ENCODE measurements around the gene MOB4. TPM values are rescaled to one million over a fixed set of nuclear protein-coding genes. Genes with fewer than 3 reads are reported as not detected.
A peak's percentile ranks its signal among the peaks of the same experiment; 100 is the strongest.
"Not testable (repeated sequence)": the region's sequence is repeated elsewhere in the genome, so short reads cannot be mapped to it uniquely, and the experiment has no call there.

The MOB4 gene
- total RNA-seq, 2 experiments from 2014 or later = 10.8 to 17.1 TPM

GRCh38 chr2:197587255-197587654 is 71.4 kb downstream of the MOB4 start:
- CTCF ChIA-PET; ATAC-seq; H3K4me3 Mint-ChIP-seq; H3K27me3 Mint-ChIP-seq; H3K9me3 Mint-ChIP-seq (ENCODE audit: low read depth); H3K27ac Mint-ChIP-seq; H3K36me3 Mint-ChIP-seq (ENCODE audit: low read depth); POLR2A ChIA-PET; intact Hi-C loops (cut with DNase I, micrococcal nuclease); H3K4me1 Mint-ChIP-seq; DNase-seq: not testable (repeated sequence)

- intact Hi-C loops (cut with DNase I, micrococcal nuclease) = no loop called here
- H3K27ac Mint-ChIP-seq = no peak overlapping the region
- POLR2A ChIA-PET = no interaction called here
Observed at GRCh38 chr2:197591339-197592072, 75.6 kb downstream of the MOB4 start.

DNA sequence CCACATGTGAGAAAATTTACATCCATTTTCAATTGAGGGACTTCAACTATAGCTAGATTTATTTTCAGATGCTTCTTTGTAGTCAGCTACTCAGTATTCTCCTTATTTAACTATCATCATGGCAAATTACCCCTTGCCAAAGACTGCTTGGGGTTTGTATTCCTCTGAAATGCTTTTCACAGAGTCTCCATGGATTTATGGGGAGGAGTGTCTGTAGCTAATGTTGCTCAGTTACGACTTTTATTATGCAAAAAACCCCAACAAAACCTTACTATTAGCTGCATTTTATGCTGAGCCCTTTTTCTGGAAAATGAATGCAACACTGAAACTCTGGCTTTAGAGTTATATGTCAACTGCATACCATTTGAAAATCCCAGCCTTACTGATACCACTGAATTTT is 80.9 kb downstream of the MOB4 start:
- Mint-ChIP-seq H3K36me3 (ENCODE audit: low read depth) (no peaks in the 10 kb centered on the region), H3K9me3 (ENCODE audit: low read depth) (no peaks in the 10 kb centered on the region), H3K27me3 (peaks cover 12% of the 10 kb centered on the region), H3K27ac (no peak overlapping the region), H3K4me1 (peaks cover 5% of the 10 kb centered on the region), H3K4me3 (no peak overlapping the region)
- POLR2A ChIA-PET = interaction anchor here (0.7 kb wide), 1 partner anchor 10 kb away, joined by 6 read pairs; no protein-coding TSS in a partner anchor
- CTCF ChIA-PET = interaction anchor here (0.9 to 1.2 kb wide), 2 partner anchors 9 to 45 kb away, joined by 3 to 4 read pairs; no protein-coding TSS in a partner anchor
- DNase-seq = no peak
- ATAC-seq = no peak
- intact Hi-C loops (cut with DNase I, micrococcal nuclease) = no loop called here

More at GRCh38 chr2:197591339-197592072, 75.6 kb downstream of the MOB4 start:
- DNase-seq (no peak), ATAC-seq (no peak)
- no peak overlapping the region for H3K4me3 Mint-ChIP-seq
- H3K4me1 Mint-ChIP-seq = no peaks in the 10 kb centered on the region
- H3K9me3 Mint-ChIP-seq (ENCODE audit: low read depth) = no peaks in the 10 kb centered on the region
- H3K36me3 Mint-ChIP-seq (ENCODE audit: low read depth) = no peaks in the 10 kb centered on the region
- peaks cover 4% of the 10 kb centered on the region for H3K27me3 Mint-ChIP-seq
- CTCF ChIA-PET = interaction anchor here (0.7 to 1.5 kb wide), 2 partner anchors 8 to 21 kb away, joined by 3 to 6 read pairs; no protein-coding TSS in a partner anchor

- no peak overlapping the region for H3K4me3 Mint-ChIP-seq
- no peak for DNase-seq
- peaks cover 5% of the 10 kb centered on the region for H3K4me1 Mint-ChIP-seq
- H3K36me3 Mint-ChIP-seq (ENCODE audit: low read depth) = no peaks in the 10 kb centered on the region
- ChIA-PET POLR2A (no interaction called here), CTCF (interaction anchor here (0.6 to 0.9 kb wide), 3 partner anchors 8 to 1741 kb away, joined by 3 to 4 read pairs (median 4); no protein-coding TSS in a partner anchor)
- no peaks in the 10 kb centered on the region for H3K9me3 Mint-ChIP-seq (ENCODE audit: low read depth)
- ATAC-seq = no peak
- intact Hi-C loops (cut with DNase I, micrococcal nuclease) = no loop called here
- peaks cover 12% of the 10 kb centered on the region for H3K27me3 Mint-ChIP-seq
- H3K27ac Mint-ChIP-seq = no peak overlapping the region
Observed at GRCh38 chr2:197597166-197597565, 81.3 kb downstream of the MOB4 start.

DNA sequence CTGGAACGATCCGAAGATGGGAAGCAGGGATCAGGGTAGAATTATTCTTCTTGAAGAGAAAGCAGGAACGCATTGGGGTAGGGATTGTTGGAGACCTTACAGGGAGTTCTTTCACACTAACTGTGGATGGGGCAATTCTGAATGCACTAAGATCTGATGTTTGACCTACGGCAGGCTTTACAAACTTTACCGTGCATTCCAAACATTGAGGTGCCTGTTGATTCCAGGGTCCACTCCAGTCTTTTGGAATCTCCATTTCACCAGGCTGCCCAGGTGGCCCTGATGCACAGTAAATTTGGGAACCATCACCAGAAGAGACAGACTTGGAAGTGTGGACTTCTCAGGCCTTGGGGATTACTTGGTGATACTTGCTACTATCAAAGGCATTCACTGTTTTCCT is 82.6 kb downstream of the MOB4 start:
- H3K9me3 Mint-ChIP-seq (ENCODE audit: low read depth) = no peaks in the 10 kb centered on the region
- ATAC-seq (no peak), DNase-seq (no peak)
- peaks cover 12% of the 10 kb centered on the region for H3K27me3 Mint-ChIP-seq
- ChIA-PET CTCF (no interaction called here), POLR2A (no interaction called here)
- intact Hi-C loops (cut with DNase I, micrococcal nuclease) = no loop called here
- no peaks in the 10 kb centered on the region for H3K36me3 Mint-ChIP-seq (ENCODE audit: low read depth)
- H3K27ac Mint-ChIP-seq = no peak overlapping the region
- peaks cover 5% of the 10 kb centered on the region for H3K4me1 Mint-ChIP-seq
- no peak overlapping the region for H3K4me3 Mint-ChIP-seq

DNA sequence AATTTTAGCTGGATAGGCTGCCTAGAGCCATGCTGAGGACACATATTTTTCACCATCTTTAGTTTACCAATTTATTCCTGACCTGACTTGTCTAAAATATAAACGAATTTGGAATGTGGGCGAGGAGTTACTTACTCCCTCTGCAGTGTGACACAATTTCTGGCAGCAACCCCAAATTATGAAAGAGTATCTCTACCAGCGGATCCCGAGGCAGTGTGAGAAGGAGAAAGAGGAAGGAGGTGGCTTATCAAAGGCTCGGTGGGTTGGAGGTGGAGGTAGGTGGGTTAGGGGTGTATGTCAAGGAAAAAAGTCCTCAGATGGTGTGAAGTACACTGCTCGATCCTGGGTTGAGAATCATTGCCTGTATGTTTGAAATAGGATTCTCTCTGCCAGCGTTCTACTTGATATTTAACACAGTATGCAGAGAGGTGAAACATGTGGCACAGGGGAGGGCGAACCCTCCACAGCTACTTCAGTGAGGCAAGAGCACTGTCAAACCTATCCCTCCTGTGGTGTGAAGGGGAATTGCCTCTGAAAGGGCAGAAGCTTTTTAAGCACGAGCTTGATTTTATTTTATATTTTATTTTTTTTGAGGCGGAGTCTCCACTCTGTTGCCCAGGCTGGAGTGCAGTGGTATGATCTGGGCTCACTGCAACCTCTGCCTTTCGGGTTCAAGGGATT is 83.6 kb downstream of the MOB4 start:
- H3K36me3 Mint-ChIP-seq (ENCODE audit: low read depth) = no peaks in the 10 kb centered on the region
- DNase-seq = peak; percentile 50
- H3K4me1 Mint-ChIP-seq = peaks cover 5% of the 10 kb centered on the region
- ATAC-seq = peak; percentile 89
- intact Hi-C loops (cut with DNase I, micrococcal nuclease) = no loop called here
- H3K27me3 Mint-ChIP-seq = peaks cover 12% of the 10 kb centered on the region
- no peak overlapping the region for H3K27ac Mint-ChIP-seq
- CTCF ChIA-PET = interaction anchor here (0.6 to 1.4 kb wide), 9 partner anchors 9 to 93 kb away, joined by 3 to 6 read pairs (median 3); no protein-coding TSS in a partner anchor
- no peak overlapping the region for H3K4me3 Mint-ChIP-seq
- POLR2A ChIA-PET = interaction anchor here (1.1 kb wide), 1 partner anchor 99 kb away, joined by 3 read pairs; the partner anchor contains the start of genes HSPD1 and HSPE1
- H3K9me3 Mint-ChIP-seq (ENCODE audit: low read depth) = no peaks in the 10 kb centered on the region

GRCh38 chr2:197600306-197600705 is 84.4 kb downstream of the MOB4 start:
- Mint-ChIP-seq H3K4me1 (peaks cover 5% of the 10 kb centered on the region), H3K4me3 (no peak overlapping the region), H3K36me3 (ENCODE audit: low read depth) (no peaks in the 10 kb centered on the region), H3K27ac (no peak overlapping the region), H3K9me3 (ENCODE audit: low read depth) (no peaks in the 10 kb centered on the region), H3K27me3 (peaks cover 10% of the 10 kb centered on the region)
- intact Hi-C loops (cut with DNase I, micrococcal nuclease) = loop anchor here in 1 of 2 experiments (5.0 kb wide), 1 partner anchor 102 kb away; no protein-coding TSS in a partner anchor
- DNase-seq (no peak), ATAC-seq (no peak)
- ChIA-PET POLR2A (interaction anchor here (1.1 kb wide), 1 partner anchor 100 kb away, joined by 3 read pairs; the partner anchor contains the start of genes HSPD1 and HSPE1), CTCF (interaction anchor here (0.6 to 1.4 kb wide), 7 partner anchors 10 to 178 kb away, joined by 3 to 6 read pairs (median 3); no protein-coding TSS in a partner anchor)

- H3K27ac Mint-ChIP-seq = no peak overlapping the region
- no peak overlapping the region for H3K4me3 Mint-ChIP-seq
- ChIA-PET CTCF (interaction anchor here (0.7 kb wide), 1 partner anchor 179 kb away, joined by 6 read pairs; no protein-coding TSS in a partner anchor), POLR2A (no interaction called here)
- peaks cover 13% of the 10 kb centered on the region for H3K4me1 Mint-ChIP-seq
- DNase-seq (no peak), ATAC-seq (no peak)
- intact Hi-C loops (cut with DNase I, micrococcal nuclease) = loop anchor here in 1 of 2 experiments (5.0 kb wide), 1 partner anchor 101 kb away; no protein-coding TSS in a partner anchor
- peaks cover 10% of the 10 kb centered on the region for H3K27me3 Mint-ChIP-seq
- H3K36me3 Mint-ChIP-seq (ENCODE audit: low read depth) = no peaks in the 10 kb centered on the region
- no peaks in the 10 kb centered on the region for H3K9me3 Mint-ChIP-seq (ENCODE audit: low read depth)
Observed at GRCh38 chr2:197601726-197602125, 85.9 kb downstream of the MOB4 start.

Other genes with a start within 250 kb of the MOB4 start
- gene ANKRD44, start 205.3 kb upstream of the MOB4 start, total RNA-seq = 100 to 1,000 TPM; 122 to 181 TPM
- 100 to 1,000 TPM; 262 to 277 TPM for gene SF3B1, start 81.0 kb upstream of the MOB4 start, total RNA-seq
- gene COQ10B, start 62.5 kb upstream of the MOB4 start, total RNA-seq = 10 to 100 TPM in 1 of 2 experiments, 1 to 10 TPM in 1; 9.7 to 13.3 TPM
- 1,000 to 10,000 TPM in 1 of 2 experiments, 100 to 1,000 TPM in 1; 872 to 1,138 TPM for gene HSPD1, start 16.2 kb upstream of the MOB4 start, total RNA-seq
- gene HSPE1, start 15.7 kb upstream of the MOB4 start, total RNA-seq = 100 to 1,000 TPM; 250 to 356 TPM
- not detected for gene RFTN2, start 159.5 kb downstream of the MOB4 start, total RNA-seq
- 10 to 100 TPM in 1 of 2 experiments, 1 to 10 TPM in 1; 9.2 to 12.1 TPM for gene MARS2, start 189.3 kb downstream of the MOB4 start, total RNA-seq

Measured in activated CD4-positive, alpha-beta T cell treated with anti-CD3 and anti-CD28 coated beads for 36 hours (primary cell).